HG03159 (cell line): ENCODE measurements around the gene SPATS1.

Experiments used
- ATAC-seq: cut with Tn5 transposase; IDR thresholded peaks from one replicate; pipeline ENCODE4 v1.9.1; 2021; ENCODE audit warnings: mild to moderate bottlenecking, moderate library complexity; ENCODE audit not compliant: unreplicated experiment

Gene SPATS1

GRCh38 chr6:44342489-44342888, at the start of gene SPATS1:
Gene SPATS1 (plus strand): TSS chr6:44342650. CDS start chr6:44343096, 446 bp downstream.
- ATAC-seq: no peak

GRCh38 chr6:44292661-44293365, 49.6 kb upstream of the SPATS1 start:
- no peak for ATAC-seq

GRCh38 chr6:44294832-44295791, 47.3 kb upstream of the SPATS1 start:
- no peak for ATAC-seq

- no peak for ATAC-seq
Observed at GRCh38 chr6:44297063-44298038, 45.1 kb upstream of the SPATS1 start.

- ATAC-seq: no peak
Observed at GRCh38 chr6:44298055-44298803, 44.2 kb upstream of the SPATS1 start.

- ATAC-seq: no peak
Observed at GRCh38 chr6:44298864-44299263, 43.6 kb upstream of the SPATS1 start.

GRCh38 chr6:44300292-44300823, 42.1 kb upstream of the SPATS1 start:
- no peak for ATAC-seq

- no peak for ATAC-seq
Observed at GRCh38 chr6:44301106-44301505, 41.3 kb upstream of the SPATS1 start.

- ATAC-seq: no peak
Observed at GRCh38 chr6:44301782-44302564, 40.5 kb upstream of the SPATS1 start.

- ATAC-seq: no peak
Observed at GRCh38 chr6:44302856-44303255, 39.6 kb upstream of the SPATS1 start.

- no peak for ATAC-seq
Observed at GRCh38 chr6:44303842-44304241, 38.6 kb upstream of the SPATS1 start.

GRCh38 chr6:44304282-44305199, 37.9 kb upstream of the SPATS1 start:
- ATAC-seq: no peak

GRCh38 chr6:44305200-44305725, 37.2 kb upstream of the SPATS1 start:
- no peak for ATAC-seq

- no peak for ATAC-seq
Observed at GRCh38 chr6:44306710-44307109, 35.7 kb upstream of the SPATS1 start.

GRCh38 chr6:44307217-44307616, 35.2 kb upstream of the SPATS1 start:
- no peak for ATAC-seq

GRCh38 chr6:44309092-44309491, 33.4 kb upstream of the SPATS1 start:
- no peak for ATAC-seq

GRCh38 chr6:44309631-44310030, 32.8 kb upstream of the SPATS1 start:
- no peak for ATAC-seq

- no peak for ATAC-seq
Observed at GRCh38 chr6:44310241-44310640, 32.2 kb upstream of the SPATS1 start.
